PC-3 (cell line): ENCODE measurements around the gene POLR1E. TPM values are rescaled to one million over a fixed set of nuclear protein-coding genes. Genes with fewer than 3 reads are reported as not detected.

Experiments used
- ATAC-seq: fragments of 200-7000 bp; cut with Tn5 transposase; 2 replicates; pipeline ENCODE4 v1.9.1; 2020; ENCODE audit warnings: mild to moderate bottlenecking, moderate library complexity
- BruUV-seq: library from RNA; stranded (reverse); fragments of 400-500 nt; replicated peaks from 2 replicates; lab custom pipeline; 2021; lab: Mats Ljungman, UMichigan
- CTCF ChIA-PET: fragments of 300-600 bp; sonication (Branson Sonifier 250); formaldehyde crosslinking; loops from one replicate; lab custom pipeline; 2022; ENCODE audit warnings: antibody characterized with exemption; lab: Charles Lee
- POLR2A ChIA-PET: fragments of 300-600 bp; sonication (Branson Sonifier 250); formaldehyde crosslinking; loops from one replicate; lab custom pipeline; 2022; ENCODE audit warnings: antibody characterized with exemption; ENCODE audit not compliant: unreplicated experiment; lab: Charles Lee
- DNase-seq: peaks from one replicate; pipeline ENCODE4 v3.0.0-alpha.2; 2015
- H2AFZ ChIP-seq: fragments of 300-600 bp; sonication (generic); 2 replicates; pipeline ENCODE4 v1.6.0; 2016; ENCODE audit warnings: antibody characterized with exemption, low read length
- H3F3A ChIP-seq: fragments of 300-600 bp; sonication (generic); one replicate; pipeline ENCODE4 v1.6.0; 2017; ENCODE audit warnings: antibody characterized with exemption, low read length, control low read depth, mild to moderate bottlenecking; ENCODE audit not compliant: unreplicated experiment
- H3K27ac ChIP-seq: fragments of 300-600 bp; sonication (generic); 2 replicates; pipeline ENCODE4 v1.5.1; 2016; ENCODE audit warnings: mild to moderate bottlenecking, low read length
- H3K27me3 ChIP-seq: fragments of 300-600 bp; sonication (generic); 2 replicates; pipeline ENCODE4 v1.6.1; 2016; ENCODE audit warnings: low read length, mixed read lengths
- H3K36me3 ChIP-seq: fragments of 300-600 bp; sonication (generic); 2 replicates; pipeline ENCODE4 v1.6.1; 2016; ENCODE audit warnings: low read depth, mixed run types, low read length, mixed read lengths
- H3K4me1 ChIP-seq: fragments of 300-600 bp; sonication (generic); 2 replicates; pipeline ENCODE4 v1.5.1; 2016; ENCODE audit warnings: low read length; ENCODE audit not compliant: insufficient read depth
- H3K4me2 ChIP-seq: fragments of 300-600 bp; sonication (generic); 2 replicates; pipeline ENCODE4 v1.6.0; 2016; ENCODE audit warnings: low read length
- H3K4me3 ChIP-seq: fragments of 300-600 bp; sonication (generic); 2 replicates; pipeline ENCODE4 v1.5.1; 2016; ENCODE audit warnings: mild to moderate bottlenecking, low read length, mixed read lengths
- H3K79me2 ChIP-seq: fragments of 300-600 bp; sonication (generic); 2 replicates; pipeline ENCODE4 v1.6.1; 2017; ENCODE audit warnings: low read length, mixed read lengths
- H3K9ac ChIP-seq: fragments of 300-600 bp; sonication (generic); 2 replicates; pipeline ENCODE4 v1.6.0; 2016; ENCODE audit warnings: mild to moderate bottlenecking, low read length
- H3K9me2 ChIP-seq: fragments of 300-600 bp; sonication (generic); replicated peaks from 2 replicates; pipeline ENCODE4 v1.6.1; 2016; ENCODE audit warnings: mixed run types, low read length, mixed read lengths
- H3K9me3 ChIP-seq: fragments of 300-600 bp; sonication (generic); 2 replicates; pipeline ENCODE4 v1.6.1; 2016; ENCODE audit warnings: low read length, mixed read lengths
- H4K20me1 ChIP-seq: fragments of 300-600 bp; sonication (generic); 2 replicates; pipeline ENCODE4 v1.6.1; 2016; ENCODE audit warnings: low read length, mixed read lengths
- CTCF ChIP-seq: fragments of 300-600 bp; sonication (generic); conservative IDR thresholded peaks from 2 replicates; pipeline ENCODE4 v1.5.1; 2017; ENCODE audit warnings: antibody characterized with exemption, low read depth, mild to moderate bottlenecking, low read length
- EZH2 ChIP-seq: fragments of 300-600 bp; sonication (generic); IDR thresholded peaks from one replicate; pipeline ENCODE4 v1.6.1; 2017; ENCODE audit warnings: antibody characterized with exemption, mild to moderate bottlenecking, low read length; ENCODE audit not compliant: unreplicated experiment
- EZH2phosphoT487 ChIP-seq: fragments of 300-600 bp; sonication (generic); IDR thresholded peaks from 2 replicates; pipeline ENCODE4 v1.6.1; 2018; ENCODE audit warnings: mild to moderate bottlenecking, antibody characterized with exemption, low read length, borderline replicate concordance
- intact Hi-C: fragments of 100-400 bp; cut with micrococcal nuclease; formaldehyde crosslinking; loops from 2 replicates; pipeline ENCODE4 v1.9.0; 2023
- total RNA-seq: library from RNA; depleted of rRNA; stranded (reverse); fragments of >200 nt; gene quantifications from 2 replicates; pipeline ENCODE4 v1.2.3, GENCODE V29; 2014

The POLR1E gene
- total RNA-seq, 1 experiment from 2014 or later: 37.2 TPM

- Histone ChIP-seq H3K79me2 (peaks cover 47% of the 10 kb centered on the region), H3K27me3 (no peaks in the 10 kb centered on the region), H3K4me1 (peaks cover 28% of the 10 kb centered on the region), H3K36me3 (peaks cover 15% of the 10 kb centered on the region; the same call in 1 of the 2 replicates), H3F3A (no peaks in the 10 kb centered on the region), H3K4me3 (peak overlapping the region; percentile 90), H3K9ac (peak overlapping the region; percentile 94), H3K27ac (peak overlapping the region; percentile 8), H4K20me1 (peaks cover 3% of the 10 kb centered on the region; the same call in 1 of the 2 replicates), H3K4me2 (peak overlapping the region; percentile 98), H3K9me3 (no peaks in the 10 kb centered on the region), H3K9me2 (no peaks in the 10 kb centered on the region), H2AFZ (peak overlapping the region; percentile 87)
- DNase-seq (no peak), ATAC-seq (no peak; the same call in none of the 2 replicates)
- ChIA-PET POLR2A (no interaction called here), CTCF (interaction anchor here (0.6 kb wide), 1 partner anchor 83 kb away, joined by 4 read pairs; no protein-coding TSS in a partner anchor)
- TF ChIP-seq EZH2phosphoT487 (no peak), CTCF (no peak), EZH2 (no peak)
- BruUV-seq: no TSS peak
- intact Hi-C loops: loop anchor here (10.0 kb wide), 2 partner anchors 89 to 419 kb away; partner anchors contain the start of genes FBXO10 and SLC25A51
Observed at GRCh38 chr9:37486256-37486615, 488 bp downstream of the POLR1E start.

- Histone ChIP-seq H3K36me3 (peaks cover 17% of the 10 kb centered on the region; the same call in 1 of the 2 replicates), H3K4me3 (peak overlapping the region; percentile 90), H3K9ac (peak overlapping the region; percentile 94), H3K79me2 (peaks cover 47% of the 10 kb centered on the region), H3K9me2 (no peaks in the 10 kb centered on the region), H3K4me1 (peaks cover 24% of the 10 kb centered on the region), H2AFZ (no peak overlapping the region), H3K4me2 (peak overlapping the region; percentile 98), H3K27me3 (no peaks in the 10 kb centered on the region), H3K27ac (peak overlapping the region; percentile 8; the same call in 1 of the 2 replicates), H3F3A (no peaks in the 10 kb centered on the region), H4K20me1 (peaks cover 3% of the 10 kb centered on the region; the same call in 1 of the 2 replicates), H3K9me3 (no peaks in the 10 kb centered on the region)
- ChIA-PET CTCF (interaction anchor here (0.6 kb wide), 2 partner anchors 56 to 84 kb away, joined by 3 to 4 read pairs; no protein-coding TSS in a partner anchor), POLR2A (no interaction called here)
- TF ChIP-seq CTCF (no peak), EZH2 (no peak), EZH2phosphoT487 (no peak)
- DNase-seq: peak; percentile 62
- intact Hi-C loops: loop anchor here (10.0 kb wide), 2 partner anchors 88 to 418 kb away; partner anchors contain the start of genes FBXO10 and SLC25A51
- ATAC-seq: peak; percentile 37
- BruUV-seq: TSS peak; percentile 42
Observed at GRCh38 chr9:37486616-37487548, 1.1 kb downstream of the POLR1E start.
